Stimulated activated CD8-positive, alpha-beta memory T cell treated with anti-CD3 and anti-CD28 coated beads, Interleukin-15, amount 100 ng/mL, for 4 hours (primary cell): Measurements from ENCODE around the gene NGLY1.

Experiments
- DNase-seq, 2 donors: peaks; one replicate each; pipeline ENCODE4 v3.0.0-alpha.2; 2020; ENCODE audit warnings: low read depth in 2 of 2

NGLY1 gene

GRCh38 chr3:25782938-25783660, at the start of gene NGLY1:
NGLY1 (minus strand) TSS chr3:25783443; CDS start chr3:25783390, 53 bp downstream.
- peak; percentile 68 to 75 for DNase-seq

GRCh38 chr3:25831578-25831977, 48.3 kb upstream of the NGLY1 start:
- no peak for DNase-seq

- DNase-seq = no peak
These were observed 47.4 kb upstream of the NGLY1 start for GRCh38 chr3:25830373-25831280.

- no peak for DNase-seq
These were observed 43.3 kb upstream of the NGLY1 start for GRCh38 chr3:25826510-25826909.

- no peak for DNase-seq
These were observed 40.1 kb upstream of the NGLY1 start for GRCh38 chr3:25823314-25823713.

- DNase-seq = no peak
These were observed 38.7 kb upstream of the NGLY1 start for GRCh38 chr3:25821746-25822573.

- no peak for DNase-seq
These were observed 37.7 kb upstream of the NGLY1 start for GRCh38 chr3:25820816-25821486.

GRCh38 chr3:25820366-25820765, 37.1 kb upstream of the NGLY1 start:
- no peak for DNase-seq

GRCh38 chr3:25818335-25818734, 35.1 kb upstream of the NGLY1 start:
- DNase-seq = no peak

GRCh38 chr3:25817638-25818037, 34.4 kb upstream of the NGLY1 start:
- no peak for DNase-seq

GRCh38 chr3:25817107-25817506, 33.9 kb upstream of the NGLY1 start:
- no peak for DNase-seq

GRCh38 chr3:25812644-25813043, 29.4 kb upstream of the NGLY1 start:
- DNase-seq = no peak

- DNase-seq = no peak
These were observed 21.4 kb upstream of the NGLY1 start for GRCh38 chr3:25804676-25805075.

GRCh38 chr3:25803833-25804232, 20.6 kb upstream of the NGLY1 start:
- DNase-seq = no peak

GRCh38 chr3:25801786-25802185, 18.5 kb upstream of the NGLY1 start:
- DNase-seq = no peak

- peak; percentile 87 to 93 for DNase-seq
These were observed 6.6 kb upstream of the NGLY1 start, which contains the start of gene OXSM for GRCh38 chr3:25789596-25790556. OXSM (plus strand) TSS chr3:25790090; CDS start chr3:25791021, 931 bp downstream.

GRCh38 chr3:25789209-25789595, 6.0 kb upstream of the NGLY1 start:
- no peak for DNase-seq

GRCh38 chr3:25787689-25788088, 4.4 kb upstream of the NGLY1 start:
- no peak for DNase-seq

GRCh38 chr3:25785826-25786225, 2.6 kb upstream of the NGLY1 start:
- DNase-seq = no peak

- no peak for DNase-seq
These were observed 1.7 kb upstream of the NGLY1 start for GRCh38 chr3:25784971-25785370.
